GM12864 (cell line): Measurements from ENCODE around the gene JARID2.

ENCODE experiments used
- DNase-seq: peaks from one replicate; pipeline ENCODE4 v3.0.0-alpha.2; 2011; ENCODE audit warnings: low read depth
- H3K4me3 ChIP-seq: 2 replicates; pipeline ENCODE4 v1.5.1; 2011; ENCODE audit warnings: mild to moderate bottlenecking, low read depth, low read length, control low read depth
- CTCF ChIP-seq: IDR thresholded peaks from 2 replicates; pipeline ENCODE4 v1.5.1; 2011; ENCODE audit warnings: low read depth, mild to moderate bottlenecking, moderate library complexity, low read length, control low read depth, inconsistent platforms; ENCODE audit errors: missing control alignments

Gene JARID2

GRCh38 chr6:15398633-15399275 lies 152.9 kb downstream of the JARID2 start:
- no peak for DNase-seq
- TF ChIP-seq CTCF, result no peak
- no peak overlapping the region for H3K4me3 ChIP-seq

- no peak overlapping the region for H3K4me3 ChIP-seq
- no peak for DNase-seq
- TF ChIP-seq CTCF, result no peak
Observed at GRCh38 chr6:15399641-15400470, 154.0 kb downstream of the JARID2 start.

- no peak for DNase-seq
- TF ChIP-seq CTCF, result no peak
- no peak overlapping the region for H3K4me3 ChIP-seq
Observed at GRCh38 chr6:15400572-15401004, 154.7 kb downstream of the JARID2 start.

- no peak for DNase-seq
- no peak for TF ChIP-seq CTCF
- no peak overlapping the region for H3K4me3 ChIP-seq
Observed at GRCh38 chr6:15401120-15401519, 155.3 kb downstream of the JARID2 start.

- no peak for TF ChIP-seq CTCF
- DNase-seq, result no peak
- no peak overlapping the region for H3K4me3 ChIP-seq
Observed at GRCh38 chr6:15401769-15402250, 155.9 kb downstream of the JARID2 start.

- H3K4me3 ChIP-seq, result no peak overlapping the region
- no peak for TF ChIP-seq CTCF
- no peak for DNase-seq
Observed at GRCh38 chr6:15402406-15403045, 156.7 kb downstream of the JARID2 start.
